Prostate gland (tissue), 2 donors: Measurements from ENCODE around the gene KCNN4. TPM values are rescaled to one million over a fixed set of nuclear protein-coding genes. Genes with fewer than 3 reads are reported as not detected.
"Not testable (repeated sequence)": the region's sequence is repeated elsewhere in the genome, so short reads cannot be mapped to it uniquely, and the experiment has no call there.

ENCODE experiments used
- DNase-seq: peaks from one replicate; pipeline ENCODE4 v3.0.0-alpha.2; 2019; ENCODE audit warnings: low spot score
- H3K27ac ChIP-seq, 2 donors: fragments of 200-600 bp; sonication (generic); 2 replicates each; pipeline ENCODE4 v1.5.1; 2017 to 2019
- H3K27me3 ChIP-seq: fragments of 200-600 bp; sonication (generic); replicated peaks from 2 replicates; pipeline ENCODE4 v1.5.1; 2019; ENCODE audit not compliant: insufficient read depth
- H3K36me3 ChIP-seq, 2 donors: fragments of 200-600 bp; sonication (generic); 1 replicate in 1 of 2; 2 replicates in 1 of 2; pipeline versions ENCODE4 v1.5.1 to v1.8.1; 2017 to 2019
- H3K4me1 ChIP-seq: fragments of 200-600 bp; sonication (generic); replicated peaks from 2 replicates; pipeline ENCODE4 v1.5.1; 2019
- H3K4me3 ChIP-seq, 2 donors: fragments of 200-600 bp; sonication (generic); 2 replicates each; pipeline ENCODE4 v1.5.1; 2017 to 2019
- H3K9me3 ChIP-seq: fragments of 200-600 bp; sonication (generic); 2 replicates; pipeline ENCODE4 v1.5.1; 2017
- POLR2A ChIP-seq: fragments of 450-650 bp; IDR thresholded peaks from one replicate; pipeline ENCODE4 v1.6.1; 2016; ENCODE audit warnings: antibody characterized with exemption, mild to moderate bottlenecking
- POLR2AphosphoS5 ChIP-seq: sonication (generic); formaldehyde crosslinking; IDR thresholded peaks from one replicate; pipeline ENCODE4 v1.6.1; 2017; ENCODE audit warnings: antibody characterized with exemption
- WGBS: methylation state at CpG from one replicate; pipeline ENCODE4 v1.1.5; 2018; 5-methylcytosine and 5-hydroxymethylcytosine counted together
- intact Hi-C: fragments of 100-400 bp; cut with DNase I; formaldehyde crosslinking; loops from one replicate; pipeline ENCODE4 v1.14.2; 2022
- total RNA-seq, 2 donors: library from RNA; depleted of rRNA; stranded (reverse); fragments of >200 nt; gene quantifications; one replicate each; pipeline ENCODE4 v1.1.0, GENCODE V29; 2016
- TF ChIP-seq, protein P1 (sequence below), 4 experiments: fragments of 200-600 bp in 2 of 4; fragments of 450-650 bp in 2 of 4; sonication (generic) in 2 of 4; IDR thresholded peaks; 1 replicate in 3 of 4; 2 replicates in 1 of 4; pipeline ENCODE4 v1.5.1; 2016 to 2019; ENCODE audit warnings: antibody characterized with exemption in 4 of 4, mild to moderate bottlenecking in 2 of 4, moderate library complexity in 2 of 4

KCNN4 gene
- total RNA-seq, 2 donors from 2014 or later: 65.1 to 86.1 TPM

DNA sequence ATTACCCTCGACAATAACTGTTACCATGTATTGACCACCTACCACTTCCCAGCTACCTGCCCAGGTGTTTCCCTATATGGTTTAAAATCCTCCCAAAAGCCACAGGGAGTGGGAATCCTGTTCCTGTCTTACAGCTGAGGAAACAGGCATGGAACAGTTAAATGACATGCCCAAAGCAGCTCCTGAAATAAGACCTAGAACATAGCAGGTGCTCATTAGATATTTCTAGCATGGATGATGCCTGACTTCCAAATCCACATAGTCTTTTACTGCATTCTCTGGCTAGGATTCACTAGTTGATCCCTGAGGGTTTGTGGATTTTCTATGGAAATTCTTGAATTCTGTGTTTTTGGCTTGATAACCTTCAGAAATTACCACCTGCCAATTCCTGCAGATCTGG, 13.0 kb downstream of the KCNN4 start:
- intact Hi-C loops: no loop called here
- Histone ChIP-seq H3K9me3 (no peaks in the 10 kb centered on the region), H3K4me1 (peaks cover 16% of the 10 kb centered on the region), H3K36me3 (no peaks in the 10 kb centered on the region), H3K27ac (peak overlapping the region; percentile 76), H3K27me3 (no peaks in the 10 kb centered on the region), H3K4me3 (no peak overlapping the region)
- DNase-seq: no peak
- TF ChIP-seq, protein P1, sequence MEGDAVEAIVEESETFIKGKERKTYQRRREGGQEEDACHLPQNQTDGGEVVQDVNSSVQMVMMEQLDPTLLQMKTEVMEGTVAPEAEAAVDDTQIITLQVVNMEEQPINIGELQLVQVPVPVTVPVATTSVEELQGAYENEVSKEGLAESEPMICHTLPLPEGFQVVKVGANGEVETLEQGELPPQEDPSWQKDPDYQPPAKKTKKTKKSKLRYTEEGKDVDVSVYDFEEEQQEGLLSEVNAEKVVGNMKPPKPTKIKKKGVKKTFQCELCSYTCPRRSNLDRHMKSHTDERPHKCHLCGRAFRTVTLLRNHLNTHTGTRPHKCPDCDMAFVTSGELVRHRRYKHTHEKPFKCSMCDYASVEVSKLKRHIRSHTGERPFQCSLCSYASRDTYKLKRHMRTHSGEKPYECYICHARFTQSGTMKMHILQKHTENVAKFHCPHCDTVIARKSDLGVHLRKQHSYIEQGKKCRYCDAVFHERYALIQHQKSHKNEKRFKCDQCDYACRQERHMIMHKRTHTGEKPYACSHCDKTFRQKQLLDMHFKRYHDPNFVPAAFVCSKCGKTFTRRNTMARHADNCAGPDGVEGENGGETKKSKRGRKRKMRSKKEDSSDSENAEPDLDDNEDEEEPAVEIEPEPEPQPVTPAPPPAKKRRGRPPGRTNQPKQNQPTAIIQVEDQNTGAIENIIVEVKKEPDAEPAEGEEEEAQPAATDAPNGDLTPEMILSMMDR (IDR thresholded peaks at IDR 0.05): no peak
- TF ChIP-seq POLR2A (no peak), POLR2AphosphoS5 (no peak)
- WGBS: 75% methylated on average over 1 of the region's 1 CpG

DNA sequence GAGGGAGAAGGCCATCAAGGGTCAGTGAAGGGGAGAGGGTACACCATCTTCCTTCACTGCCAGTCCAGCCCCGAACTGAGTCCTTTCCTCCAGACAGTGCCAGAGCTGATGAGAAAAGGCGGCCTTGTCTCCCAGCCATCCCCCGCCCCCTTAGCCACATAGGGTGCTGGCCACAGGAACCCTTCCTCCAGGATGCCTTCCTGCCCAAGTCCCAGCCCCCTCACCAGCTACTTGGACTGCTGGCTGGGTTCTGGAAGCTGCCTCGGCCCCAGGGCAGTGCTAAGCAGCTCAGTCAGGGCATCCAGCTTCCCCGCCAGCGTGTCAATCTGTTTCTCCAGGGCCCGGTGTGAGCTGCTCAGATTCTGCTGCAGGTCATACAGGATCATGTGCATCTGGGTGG, 13.5 kb downstream of the KCNN4 start:
- intact Hi-C loops: no loop called here
- WGBS: 79% methylated on average over 7 of the region's 7 CpGs
- Histone ChIP-seq H3K27me3 (no peaks in the 10 kb centered on the region), H3K27ac (peak overlapping the region; percentile 76), H3K4me3 (no peak overlapping the region), H3K4me1 (peaks cover 16% of the 10 kb centered on the region), H3K9me3 (no peaks in the 10 kb centered on the region), H3K36me3 (no peaks in the 10 kb centered on the region)
- no peak for TF ChIP-seq POLR2A
- TF ChIP-seq, protein P1 (IDR thresholded peaks at IDR 0.05): no peak
- TF ChIP-seq POLR2AphosphoS5: no peak
- DNase-seq: no peak

DNA sequence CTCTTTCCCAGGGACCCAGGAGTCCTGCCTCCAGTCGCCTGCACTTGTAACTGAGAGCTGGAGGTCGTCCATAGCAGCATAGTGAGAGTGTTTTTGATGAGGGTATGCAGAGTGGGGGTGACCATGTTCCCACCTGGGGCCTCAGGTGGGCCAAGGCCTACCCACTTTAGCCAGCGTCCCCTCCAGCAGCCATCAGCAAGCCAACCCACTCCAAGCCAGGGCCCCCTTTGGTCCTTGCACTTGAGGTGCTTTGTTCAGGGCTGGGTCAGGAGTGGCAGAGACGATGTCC, 14.1 kb downstream of the KCNN4 start:
- Histone ChIP-seq H3K9me3 (no peaks in the 10 kb centered on the region), H3K27ac (peak overlapping the region; percentile 76), H3K4me3 (no peak overlapping the region), H3K36me3 (no peaks in the 10 kb centered on the region), H3K4me1 (peaks cover 16% of the 10 kb centered on the region), H3K27me3 (no peaks in the 10 kb centered on the region)
- TF ChIP-seq, protein P1 (IDR thresholded peaks at IDR 0.05): no peak
- no peak for TF ChIP-seq POLR2A
- TF ChIP-seq POLR2AphosphoS5: no peak
- intact Hi-C loops: no loop called here
- 81% methylated on average over 4 of the region's 4 CpGs for WGBS
- DNase-seq: no peak

DNA sequence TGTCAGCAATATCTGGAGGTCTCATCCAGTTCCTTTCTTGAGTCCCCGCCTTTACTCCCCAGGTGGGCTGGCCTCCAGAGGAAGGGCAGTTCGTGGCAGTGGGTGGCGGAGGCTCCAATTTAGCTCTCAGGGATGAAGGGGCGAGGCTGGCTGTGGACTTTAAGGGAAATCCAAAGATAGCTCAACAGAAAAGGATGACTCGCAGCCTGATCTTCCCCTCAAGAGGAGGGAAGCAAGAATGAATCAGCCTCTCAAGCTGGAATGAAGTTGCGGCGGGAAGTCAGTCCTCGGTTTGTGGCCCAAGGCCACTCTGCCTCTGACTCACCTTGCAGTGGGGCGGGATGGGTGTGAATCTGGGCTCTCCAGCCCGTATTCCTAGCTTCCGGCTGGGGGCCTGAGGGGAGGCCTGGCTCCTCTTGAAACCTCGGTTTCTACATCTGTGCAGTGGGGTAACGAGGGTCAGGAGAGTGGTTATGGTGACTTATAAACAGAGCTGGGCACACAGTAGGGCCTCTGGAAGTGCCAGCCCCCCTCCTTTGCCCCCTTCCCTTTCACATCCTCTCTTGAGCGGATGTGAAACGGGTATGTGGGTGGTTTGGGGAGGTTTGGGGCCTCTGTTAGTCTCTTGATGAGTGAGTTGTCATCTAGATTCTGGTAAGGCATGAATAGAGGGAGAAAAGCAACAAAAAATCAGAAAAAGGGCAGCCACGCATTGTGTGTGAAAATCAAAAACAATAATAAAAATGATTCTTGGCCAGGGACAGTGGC, 15.5 kb downstream of the KCNN4 start:
- Histone ChIP-seq H3K9me3 (no peaks in the 10 kb centered on the region), H3K4me1 (peaks cover 16% of the 10 kb centered on the region), H3K36me3 (no peaks in the 10 kb centered on the region), H3K27ac (peak overlapping the region in 1 of 2 donors; percentile 9), H3K4me3 (no peak overlapping the region), H3K27me3 (no peaks in the 10 kb centered on the region)
- intact Hi-C loops: no loop called here
- TF ChIP-seq POLR2AphosphoS5 (no peak), POLR2A (peak; percentile 26)
- TF ChIP-seq, protein P1 (IDR thresholded peaks at IDR 0.05): no peak
- WGBS: 54% methylated on average over 16 of the region's 16 CpGs
- DNase-seq: no peak

DNA sequence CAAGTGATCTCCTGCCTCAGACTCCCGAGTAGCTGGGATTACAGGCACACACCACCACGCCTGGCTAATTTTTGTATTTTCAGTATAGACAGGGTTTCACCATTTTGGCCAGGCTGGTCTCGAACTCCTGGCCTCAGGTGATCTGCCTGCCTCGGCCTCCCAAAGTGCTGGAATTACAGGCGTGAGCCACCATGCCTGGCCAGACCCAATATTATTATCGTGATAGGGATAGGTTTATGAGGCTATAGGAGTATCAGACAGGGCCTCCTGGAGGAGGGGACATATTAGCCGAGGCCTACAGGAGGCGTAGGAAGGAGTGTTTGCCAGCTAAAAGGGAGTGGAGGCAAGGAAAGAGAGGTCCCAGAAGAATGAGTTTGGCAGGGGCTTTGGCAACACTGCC, 16.1 kb downstream of the KCNN4 start:
- not testable (repeated sequence) for H3K27ac ChIP-seq
- H3K4me1 ChIP-seq: peaks cover 16% of the 10 kb centered on the region
- WGBS: 79% methylated on average over 8 of the region's 8 CpGs

More for the DNA sequence above, 16.1 kb downstream of the KCNN4 start:
- H3K36me3 ChIP-seq, H3K9me3 ChIP-seq, intact Hi-C loops, H3K4me3 ChIP-seq, H3K27me3 ChIP-seq, DNase-seq: not testable (repeated sequence)
